Endothelial cell of umbilical vein (primary cell): ENCODE data around the gene TRIM14. TPM values are rescaled to one million over a fixed set of nuclear protein-coding genes. Genes with fewer than 3 reads are reported as not detected.

ENCODE experiments used
- BruUV-seq: library from RNA; stranded (reverse); fragments of 400-500 nt; replicated peaks from 2 replicates; lab custom pipeline; 2021; lab: Mats Ljungman, UMichigan
- CTCF ChIA-PET: fragments of 300-600, 350-600 bp; sonication (Branson Sonifier 250); formaldehyde crosslinking; loops from one replicate; lab custom pipeline; 2021; ENCODE audit warnings: antibody characterized with exemption, inconsistent platforms; lab: Charles Lee
- POLR2A ChIA-PET: fragments of 300-600, 350-600 bp; sonication (Branson Sonifier 250); formaldehyde crosslinking; loops from one replicate; lab custom pipeline; 2021; ENCODE audit warnings: antibody characterized with exemption, inconsistent platforms; lab: Charles Lee
- DNase-seq: peaks from one replicate; pipeline ENCODE4 v3.0.0-alpha.2; 2011; ENCODE audit warnings: low read depth, low spot score
- FAIRE-seq: peaks from 2 replicates; lab custom pipeline; 2011; peaks lifted over from hg19 to GRCh38; lab: Jason Lieb, UNC
- H2AFZ ChIP-seq: 2 replicates; pipeline ENCODE4 v1.6.0; 2012; ENCODE audit warnings: low read depth, low read length, control low read depth, inconsistent platforms
- H3K27ac ChIP-seq: 2 replicates; pipeline ENCODE4 v1.5.1; 2011; ENCODE audit warnings: low read depth, mild to moderate bottlenecking, control low read depth, low read length, moderate library complexity; ENCODE audit not compliant: insufficient read depth
- H3K27me3 ChIP-seq, 2 experiments: 2 replicates each; pipeline versions ENCODE4 v1.6.0 to v1.6.1; 2011; ENCODE audit warnings: low read length in 2 of 2, mixed read lengths in 1 of 2; ENCODE audit not compliant: control insufficient read depth in 2 of 2, insufficient read depth in 2 of 2
- H3K36me3 ChIP-seq, 2 experiments: 2 replicates in 1 of 2; 3 replicates in 1 of 2; pipeline ENCODE4 v1.5.1; 2011; ENCODE audit warnings: low read length in 2 of 2, mild to moderate bottlenecking in 1 of 2, moderate library complexity in 1 of 2; ENCODE audit not compliant: control insufficient read depth in 2 of 2, insufficient read depth in 2 of 2; ENCODE audit errors: extremely low read depth in 1 of 2
- H3K4me1 ChIP-seq: 3 replicates; pipeline ENCODE4 v1.5.1; 2011; ENCODE audit warnings: mild to moderate bottlenecking, low read length; ENCODE audit not compliant: control insufficient read depth, insufficient read depth; ENCODE audit errors: extremely low read depth
- H3K4me2 ChIP-seq: 2 replicates; pipeline ENCODE4 v1.6.1; 2011; ENCODE audit warnings: low read length, control low read depth, mixed read lengths; ENCODE audit not compliant: insufficient read depth
- H3K4me3 ChIP-seq, 3 experiments: fragments of 200-600 bp in 1 of 3; sonication (generic), shearing (Covaris generic) in 1 of 3; replicated peaks in 1 of 3; 2 replicates each; pipeline ENCODE4 v1.5.1; 2011 to 2016; ENCODE audit warnings: control low read depth in 3 of 3, low read length in 3 of 3, mild to moderate bottlenecking in 2 of 3, inconsistent platforms in 1 of 3, low read depth in 1 of 3, moderate library complexity in 1 of 3; ENCODE audit not compliant: insufficient read depth in 1 of 3
- H3K79me2 ChIP-seq: 2 replicates; pipeline ENCODE4 v1.6.0; 2012; ENCODE audit warnings: low read length, inconsistent platforms; ENCODE audit not compliant: control insufficient read depth, insufficient read depth
- H3K9ac ChIP-seq: replicated peaks from 2 replicates; pipeline ENCODE3; 2011; ENCODE audit warnings: low read length, control low read depth; ENCODE audit not compliant: insufficient read depth; ENCODE audit errors: extremely low read depth
- H3K9me1 ChIP-seq: replicated peaks from 3 replicates; pipeline ENCODE4 v1.6.0; 2011; ENCODE audit warnings: mild to moderate bottlenecking, low read length; ENCODE audit not compliant: control insufficient read depth, insufficient read depth; ENCODE audit errors: extremely low read depth
- H3K9me3 ChIP-seq: replicated peaks from 2 replicates; pipeline ENCODE4 v1.5.1; 2012; ENCODE audit warnings: low read length, inconsistent platforms; ENCODE audit not compliant: control insufficient read depth, insufficient read depth
- H4K20me1 ChIP-seq: replicated peaks from 2 replicates; pipeline ENCODE3; 2011; ENCODE audit warnings: mild to moderate bottlenecking, low read length; ENCODE audit not compliant: control insufficient read depth, insufficient read depth; ENCODE audit errors: extremely low read depth
- EZH2 ChIP-seq: IDR thresholded peaks from 2 replicates; pipeline ENCODE4 v1.6.1; 2012; ENCODE audit warnings: borderline replicate concordance, low read depth, mild to moderate bottlenecking, moderate library complexity, low read length, inconsistent platforms; ENCODE audit not compliant: severe bottlenecking
- FOS ChIP-seq: IDR thresholded peaks from 2 replicates; pipeline ENCODE4 v1.6.1; 2011; ENCODE audit warnings: mild to moderate bottlenecking, low read length, moderate library complexity, borderline replicate concordance; ENCODE audit not compliant: insufficient read depth
- GATA2 ChIP-seq: IDR thresholded peaks from 2 replicates; pipeline ENCODE4 v1.7.0; 2011; ENCODE audit warnings: low read depth, mild to moderate bottlenecking, moderate library complexity, mixed read lengths, low read length; ENCODE audit not compliant: insufficient read length, insufficient read depth
- JUN ChIP-seq: IDR thresholded peaks from 2 replicates; pipeline ENCODE4 v1.6.1; 2011; ENCODE audit warnings: borderline replicate concordance, low read depth; ENCODE audit not compliant: insufficient read length, insufficient read depth
- MYC ChIP-seq: IDR thresholded peaks from one replicate; pipeline ENCODE4 v1.6.1; 2011; ENCODE audit warnings: mild to moderate bottlenecking, low read depth, low read length
- POLR2A ChIP-seq: IDR thresholded peaks from 2 replicates; pipeline ENCODE4 v1.6.1; 2012; ENCODE audit warnings: low read depth, mild to moderate bottlenecking, control low read depth, low read length
- POLR2AphosphoS5 ChIP-seq: IDR thresholded peaks from 2 replicates; pipeline ENCODE4 v1.6.1; 2012; ENCODE audit warnings: low read depth, mild to moderate bottlenecking, control low read depth, low read length, moderate library complexity; ENCODE audit not compliant: insufficient read depth
- dilution Hi-C: fragments of 300-500 bp; cut with MboI; formaldehyde crosslinking; loops from one replicate; pipeline ENCODE4 v1.15.0; 2019; ENCODE audit warnings: low sequenced_read_pairs; ENCODE audit not compliant: extremely low pct_ligation_motif_present
- intact Hi-C: fragments of 100-400 bp; cut with micrococcal nuclease; formaldehyde crosslinking; loops from one replicate; pipeline ENCODE4 v1.10.0; 2022
- polyA plus RNA-seq, 4 experiments: library from polyadenylated mRNA; depleted of rRNA in 3 of 4; stranded (reverse) in 3 of 4; unstranded in 1 of 4; fragments of >200 nt; gene quantifications; 2 replicates each; pipeline versions ENCODE4 v1.2.1 to v1.2.3, GENCODE V29; 2011 to 2012; ENCODE audit warnings: missing spikeins in 1 of 4
- total RNA-seq: library from RNA; stranded (reverse); gene quantifications from 2 replicates; pipeline ENCODE4 v1.2.3, GENCODE V29; 2021
- TF ChIP-seq, protein P1 (sequence below): IDR thresholded peaks from 2 replicates; pipeline ENCODE4 v1.6.1; 2011; ENCODE audit not compliant: insufficient read depth, insufficient read length
- TF ChIP-seq, protein P2 (sequence below), 2 donors: IDR thresholded peaks; 1 replicate in 1 of 2; 2 replicates in 1 of 2; pipeline ENCODE4 v1.5.1; 2011; ENCODE audit warnings: low read length in 2 of 2, mild to moderate bottlenecking in 2 of 2, moderate library complexity in 2 of 2, control low read depth in 1 of 2, inconsistent platforms in 1 of 2, low read depth in 1 of 2; ENCODE audit not compliant: insufficient read depth in 1 of 2; ENCODE audit errors: extremely low read depth in 1 of 2

TRIM14 gene
- total and polyA plus RNA-seq, 2 donors (not counting 3 experiments of a cell fraction or from before 2014, with no cell fraction given), result 4.8 to 10.7 TPM

DNA sequence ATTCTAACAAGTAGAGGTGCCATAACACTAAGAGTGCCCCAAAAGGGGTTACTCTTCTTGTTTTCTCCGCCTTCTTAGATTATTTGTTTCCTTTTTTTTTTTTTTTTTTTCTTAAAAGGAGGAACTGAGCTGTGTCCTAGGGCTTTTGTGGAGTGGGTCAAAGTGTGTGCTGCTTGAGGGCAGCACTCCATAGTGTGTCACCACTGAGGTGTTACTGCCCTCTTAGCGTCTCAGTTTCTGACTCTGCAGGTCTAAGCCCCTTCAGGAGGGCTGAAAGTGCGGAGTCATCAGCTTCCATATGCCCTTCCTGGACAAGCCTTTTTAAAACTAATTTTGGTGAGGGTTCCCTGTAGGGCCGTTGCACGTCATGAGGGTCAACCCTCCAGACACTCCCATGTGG, 75.1 kb downstream of the TRIM14 start:
- H3K4me1 ChIP-seq, result no peaks in the 10 kb centered on the region
- peaks cover 0 to 2% of the 10 kb centered on the region in 2 experiments for H3K27me3 ChIP-seq
- intact Hi-C loops (no loop called here), dilution Hi-C loops (no loop called here)
- FAIRE-seq (no peak), DNase-seq (no peak)
- TF ChIP-seq GATA2, result no peak
- no peak for TF ChIP-seq EZH2
- no peak for TF ChIP-seq POLR2A
- TF ChIP-seq, protein P1, sequence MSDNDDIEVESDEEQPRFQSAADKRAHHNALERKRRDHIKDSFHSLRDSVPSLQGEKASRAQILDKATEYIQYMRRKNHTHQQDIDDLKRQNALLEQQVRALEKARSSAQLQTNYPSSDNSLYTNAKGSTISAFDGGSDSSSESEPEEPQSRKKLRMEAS, result no peak
- TF ChIP-seq, protein P2, sequence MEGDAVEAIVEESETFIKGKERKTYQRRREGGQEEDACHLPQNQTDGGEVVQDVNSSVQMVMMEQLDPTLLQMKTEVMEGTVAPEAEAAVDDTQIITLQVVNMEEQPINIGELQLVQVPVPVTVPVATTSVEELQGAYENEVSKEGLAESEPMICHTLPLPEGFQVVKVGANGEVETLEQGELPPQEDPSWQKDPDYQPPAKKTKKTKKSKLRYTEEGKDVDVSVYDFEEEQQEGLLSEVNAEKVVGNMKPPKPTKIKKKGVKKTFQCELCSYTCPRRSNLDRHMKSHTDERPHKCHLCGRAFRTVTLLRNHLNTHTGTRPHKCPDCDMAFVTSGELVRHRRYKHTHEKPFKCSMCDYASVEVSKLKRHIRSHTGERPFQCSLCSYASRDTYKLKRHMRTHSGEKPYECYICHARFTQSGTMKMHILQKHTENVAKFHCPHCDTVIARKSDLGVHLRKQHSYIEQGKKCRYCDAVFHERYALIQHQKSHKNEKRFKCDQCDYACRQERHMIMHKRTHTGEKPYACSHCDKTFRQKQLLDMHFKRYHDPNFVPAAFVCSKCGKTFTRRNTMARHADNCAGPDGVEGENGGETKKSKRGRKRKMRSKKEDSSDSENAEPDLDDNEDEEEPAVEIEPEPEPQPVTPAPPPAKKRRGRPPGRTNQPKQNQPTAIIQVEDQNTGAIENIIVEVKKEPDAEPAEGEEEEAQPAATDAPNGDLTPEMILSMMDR (IDR thresholded peaks at IDR 0.05; ENCODE audit: extremely low read depth in 1 of 2, insufficient read depth in 1 of 2, low read depth in 1 of 2, low read length in 2 of 2), result no peak
- no peak for TF ChIP-seq MYC
- no peak for TF ChIP-seq POLR2AphosphoS5
- no peak for TF ChIP-seq JUN
- no peak for TF ChIP-seq FOS
- ChIA-PET CTCF (interaction anchor here (0.8 to 6.2 kb wide), 4 partner anchors 8 to 227 kb away, joined by 3 to 40 read pairs (median 3); no protein-coding TSS in a partner anchor), POLR2A (interaction anchor here (0.6 to 0.7 kb wide), 2 partner anchors 14 to 16 kb away, joined by 4 to 5 read pairs; no protein-coding TSS in a partner anchor)
- H3K9me3 ChIP-seq, result no peaks in the 10 kb centered on the region
- no peak overlapping the region for H3K4me3 ChIP-seq
- H3K27ac ChIP-seq, result no peak overlapping the region
- BruUV-seq, result no TSS peak
- no peaks in the 10 kb centered on the region for H3K36me3 ChIP-seq
- no peak overlapping the region for H3K9ac ChIP-seq
- H3K79me2 ChIP-seq, result no peaks in the 10 kb centered on the region
- no peaks in the 10 kb centered on the region for H4K20me1 ChIP-seq
- no peak overlapping the region for H2AFZ ChIP-seq
- H3K4me2 ChIP-seq, result no peak overlapping the region
- no peaks in the 10 kb centered on the region for H3K9me1 ChIP-seq
